OCI-LY7 (cell line): ENCODE results near the gene SDF2. TPM values are rescaled to one million over a fixed set of nuclear protein-coding genes. Genes with fewer than 3 reads are reported as not detected.

ENCODE experiments used
- BruUV-seq: library from RNA; stranded (reverse); fragments of 400-500 nt; replicated peaks from 2 replicates; lab custom pipeline; 2021; lab: Mats Ljungman, UMichigan
- CTCF ChIA-PET: fragments of 300-600 bp; sonication (Branson Sonifier 250); formaldehyde crosslinking; loops from one replicate; lab custom pipeline; 2022; ENCODE audit warnings: antibody characterized with exemption; ENCODE audit not compliant: unreplicated experiment; lab: Charles Lee
- POLR2A ChIA-PET: fragments of 300-600 bp; sonication (Branson Sonifier 250); formaldehyde crosslinking; loops from one replicate; lab custom pipeline; 2022; ENCODE audit warnings: antibody characterized with exemption; lab: Charles Lee
- DNase-seq: peaks from one replicate; pipeline ENCODE4 v3.0.0-alpha.2; 2015; ENCODE audit warnings: low spot score
- H2AFZ ChIP-seq: fragments of 200-600 bp; sonication (generic), shearing (Covaris generic); 2 replicates; pipeline ENCODE4 v1.6.1; 2014; ENCODE audit warnings: mild to moderate bottlenecking, antibody characterized with exemption, low read length, moderate library complexity
- H3K27ac ChIP-seq: fragments of 200-600 bp; sonication (generic); 2 replicates; pipeline ENCODE4 v1.5.1; 2014; ENCODE audit warnings: mixed run types, low read depth, mild to moderate bottlenecking, moderate library complexity, low read length, inconsistent platforms; ENCODE audit not compliant: poor library complexity, severe bottlenecking
- H3K36me3 ChIP-seq: fragments of 200-600 bp; sonication (generic); 2 replicates; pipeline ENCODE4 v1.6.1; 2014; ENCODE audit warnings: mild to moderate bottlenecking, antibody characterized with exemption, low read length, moderate library complexity, mixed read lengths; ENCODE audit not compliant: insufficient read depth
- H3K4me1 ChIP-seq: fragments of 200-600 bp; sonication (generic); 2 replicates; pipeline ENCODE4 v1.5.1; 2014; ENCODE audit warnings: mild to moderate bottlenecking, low read length; ENCODE audit not compliant: insufficient read depth, poor library complexity, severe bottlenecking
- H3K4me2 ChIP-seq: fragments of 200-600 bp; sonication (generic); 2 replicates; pipeline ENCODE4 v1.6.1; 2014; ENCODE audit warnings: mild to moderate bottlenecking, low read length
- H3K4me3 ChIP-seq: fragments of 200-600 bp; sonication (generic); 2 replicates; pipeline ENCODE4 v1.5.1; 2014; ENCODE audit warnings: mild to moderate bottlenecking, low read depth, low read length; ENCODE audit not compliant: poor library complexity, severe bottlenecking
- H3K79me2 ChIP-seq: fragments of 200-600 bp; sonication (generic); 2 replicates; pipeline ENCODE4 v1.6.1; 2016; ENCODE audit warnings: low read depth, mild to moderate bottlenecking, low read length, moderate library complexity, mixed read lengths; ENCODE audit not compliant: insufficient read depth
- H3K9me2 ChIP-seq: fragments of 200-600 bp; sonication (generic); 2 replicates; pipeline ENCODE4 v1.6.1; 2016; ENCODE audit warnings: mild to moderate bottlenecking, low read length, mixed read lengths; ENCODE audit not compliant: insufficient read depth
- H3K9me3 ChIP-seq: fragments of 200-600 bp; sonication (generic); 2 replicates; pipeline ENCODE4 v1.6.1; 2014; ENCODE audit warnings: mild to moderate bottlenecking, mixed run types, low read length, mixed read lengths
- H4K20me1 ChIP-seq: fragments of 200-600 bp; sonication (generic); 2 replicates; pipeline ENCODE4 v1.6.1; 2014; ENCODE audit warnings: mild to moderate bottlenecking, antibody characterized with exemption, low read length, moderate library complexity, mixed read lengths; ENCODE audit not compliant: insufficient read depth
- CTCF ChIP-seq: fragments of 200-600 bp; sonication (generic); conservative IDR thresholded peaks from 2 replicates; pipeline ENCODE4 v1.5.1; 2014; ENCODE audit warnings: mild to moderate bottlenecking, antibody characterized with exemption, low read length, moderate library complexity, mixed read lengths
- EZH2phosphoT487 ChIP-seq: fragments of 200-600 bp; sonication (generic); IDR thresholded peaks from 2 replicates; pipeline ENCODE4 v1.6.1; 2018; ENCODE audit warnings: low read depth, borderline replicate concordance, mild to moderate bottlenecking, mixed run types, antibody characterized with exemption, low read length, moderate library complexity, mixed read lengths
- intact Hi-C: fragments of 100-400 bp; cut with micrococcal nuclease; formaldehyde crosslinking; loops from one replicate; pipeline ENCODE4 v1.10.0; 2022; ENCODE audit not compliant: unreplicated experiment
- total RNA-seq, 2 experiments: library from RNA; depleted of rRNA in 1 of 2; stranded (reverse); fragments of >200 nt in 1 of 2; shearing (Covaris generic) in 1 of 2; gene quantifications; 2 replicates each; pipeline ENCODE4 v1.2.3, GENCODE V29; 2014 to 2022

The SDF2 gene
- total RNA-seq, 2 experiments from 2014 or later, result 31.8 to 38.6 TPM

DNA sequence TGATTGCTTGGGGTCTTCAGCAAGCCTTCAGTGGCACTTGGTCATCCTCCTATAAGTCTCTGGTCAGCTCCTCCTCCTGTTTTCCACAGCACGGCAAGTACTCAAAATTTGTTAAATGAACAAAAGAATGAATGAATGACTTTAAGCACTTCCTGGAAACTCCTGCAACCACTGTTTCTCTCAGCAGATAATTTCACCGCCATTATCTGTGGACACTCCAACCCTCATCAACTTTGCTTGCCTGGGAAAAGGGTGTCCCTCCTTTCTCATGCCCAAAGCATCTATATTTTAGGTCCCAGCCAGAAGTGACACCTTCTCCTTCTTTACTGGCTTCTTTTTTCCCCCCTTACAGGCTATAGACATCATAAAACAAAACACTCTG lies 45.6 kb upstream of the SDF2 start:
- Histone ChIP-seq H3K4me2 (no peak overlapping the region), H3K4me3 (no peak overlapping the region), H3K9me3 (no peaks in the 10 kb centered on the region), H3K27ac (no peak overlapping the region), H4K20me1 (no peaks in the 10 kb centered on the region), H3K4me1 (peaks cover 24% of the 10 kb centered on the region), H2AFZ (no peak overlapping the region), H3K36me3 (peaks cover 14% of the 10 kb centered on the region; the same call in 1 of the 2 replicates), H3K79me2 (no peaks in the 10 kb centered on the region), H3K9me2 (no peaks in the 10 kb centered on the region)
- POLR2A ChIA-PET, result no interaction called here
- no peak for TF ChIP-seq CTCF
- TF ChIP-seq EZH2phosphoT487, result no peak
- no TSS peak for BruUV-seq
- intact Hi-C loops, result no loop called here
- CTCF ChIA-PET, result no interaction called here
- no peak for DNase-seq

GRCh38 chr17:28706471-28707338 lies 45.0 kb upstream of the SDF2 start:
- no peaks in the 10 kb centered on the region for H4K20me1 ChIP-seq
- H3K36me3 ChIP-seq, result peaks cover 20% of the 10 kb centered on the region
- no TSS peak for BruUV-seq
- TF ChIP-seq EZH2phosphoT487 (no peak), CTCF (no peak)
- H3K4me1 ChIP-seq, result peaks cover 18% of the 10 kb centered on the region
- no peaks in the 10 kb centered on the region for H3K79me2 ChIP-seq
- ChIA-PET POLR2A (no interaction called here), CTCF (no interaction called here)
- H3K27ac ChIP-seq, result no peak overlapping the region
- no peaks in the 10 kb centered on the region for H3K9me3 ChIP-seq
- no peak overlapping the region for H3K4me2 ChIP-seq
- DNase-seq, result no peak
- H3K4me3 ChIP-seq, result no peak overlapping the region
- H3K9me2 ChIP-seq, result no peaks in the 10 kb centered on the region
- intact Hi-C loops, result no loop called here
- no peak overlapping the region for H2AFZ ChIP-seq

DNA sequence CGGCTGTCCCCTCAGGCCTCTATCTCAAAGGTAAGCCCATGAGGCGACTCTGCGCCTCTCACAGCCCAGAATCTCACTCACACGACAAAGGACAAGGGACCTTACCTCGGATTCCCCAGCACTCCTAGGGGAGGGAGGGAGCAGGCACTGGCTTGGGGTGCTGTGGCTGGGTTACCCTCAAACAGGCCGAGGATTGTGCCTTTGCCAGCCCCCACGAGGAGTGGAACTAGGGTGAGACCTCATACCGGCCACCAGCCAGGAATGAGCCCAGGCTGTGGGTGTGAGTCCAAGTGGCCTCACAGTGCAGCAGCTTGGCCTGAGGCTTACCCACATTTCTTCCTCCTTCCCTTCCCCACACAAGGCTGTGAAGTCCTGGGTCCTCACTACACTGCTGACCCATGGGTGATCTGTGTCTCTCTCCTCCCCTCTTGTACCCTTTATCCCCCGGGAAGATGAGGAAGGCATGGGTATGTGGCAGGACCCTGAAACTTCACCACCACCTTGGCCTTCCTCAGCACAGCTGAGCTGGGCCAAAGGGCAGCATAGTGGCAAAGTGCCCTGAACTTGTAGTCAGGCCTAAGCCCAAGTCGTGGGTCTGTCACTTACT lies 44.1 kb upstream of the SDF2 start:
- H4K20me1 ChIP-seq, result no peaks in the 10 kb centered on the region
- ChIA-PET CTCF (no interaction called here), POLR2A (no interaction called here)
- no peak overlapping the region for H3K4me3 ChIP-seq
- intact Hi-C loops, result no loop called here
- no peak for TF ChIP-seq CTCF
- TF ChIP-seq EZH2phosphoT487, result no peak
- no peaks in the 10 kb centered on the region for H3K9me3 ChIP-seq
- H3K79me2 ChIP-seq, result no peaks in the 10 kb centered on the region
- no peak overlapping the region for H3K4me2 ChIP-seq
- H3K9me2 ChIP-seq, result no peaks in the 10 kb centered on the region
- H2AFZ ChIP-seq, result no peak overlapping the region
- BruUV-seq, result no TSS peak
- peaks cover 29% of the 10 kb centered on the region for H3K36me3 ChIP-seq
- peaks cover 14% of the 10 kb centered on the region for H3K4me1 ChIP-seq
- no peak for DNase-seq
- no peak overlapping the region for H3K27ac ChIP-seq
